Jurkat, Clone E6-1 (cell line): ENCODE measurements around the gene SULT1C2.
"Not testable (repeated sequence)": the region's sequence is repeated elsewhere in the genome, so short reads cannot be mapped to it uniquely, and the experiment has no call there.

Experiments
- DNase-seq: peaks from one replicate; pipeline ENCODE4 v3.0.0-alpha.2; 2011; ENCODE audit warnings: low read depth, low spot score
- H3K4me3 ChIP-seq: 2 replicates; pipeline ENCODE4 v1.5.1; 2011; ENCODE audit warnings: mild to moderate bottlenecking, low read length, control low read depth, moderate library complexity

The SULT1C2 gene

DNA sequence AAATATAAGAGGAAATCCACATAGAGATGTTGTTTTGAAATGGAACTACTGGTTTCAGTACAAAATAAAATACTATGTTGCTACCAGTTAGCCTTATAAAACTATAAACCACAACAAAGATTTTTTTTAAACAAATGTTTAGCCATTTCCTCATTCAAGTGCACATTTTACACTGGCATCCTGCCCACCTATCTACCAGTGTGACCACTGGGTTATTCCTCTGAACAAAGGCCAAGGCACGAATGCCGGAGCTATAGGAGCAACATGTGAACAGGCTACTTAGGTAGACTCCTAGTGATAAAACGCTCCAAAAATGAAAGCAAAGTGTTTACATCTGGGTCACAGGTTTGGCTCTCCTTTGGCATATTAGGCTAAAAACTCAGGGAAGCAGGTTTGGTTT, 57.3 kb downstream of the SULT1C2 start:
- H3K4me3 ChIP-seq = no peak overlapping the region
- DNase-seq = no peak

DNA sequence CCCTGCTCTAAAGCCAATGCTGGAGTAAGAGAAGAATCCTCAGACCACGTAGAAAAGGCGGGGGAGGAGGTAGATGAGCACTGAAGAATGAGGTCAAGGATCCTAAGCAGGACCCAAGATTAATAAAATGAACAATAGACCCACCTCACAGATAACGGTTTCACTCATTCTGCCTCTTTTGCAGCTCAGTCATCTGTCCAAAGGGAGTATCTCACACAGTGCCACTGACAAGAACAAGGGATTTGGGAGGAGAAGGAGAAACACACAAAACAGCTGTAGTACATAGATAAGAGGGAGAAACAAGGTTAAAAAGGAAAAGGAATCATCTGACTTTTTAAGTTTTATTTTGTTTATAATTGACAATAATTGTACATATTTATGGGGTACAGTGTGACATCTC, 58.1 kb downstream of the SULT1C2 start:
- no peak for DNase-seq
- H3K4me3 ChIP-seq = no peak overlapping the region

DNA sequence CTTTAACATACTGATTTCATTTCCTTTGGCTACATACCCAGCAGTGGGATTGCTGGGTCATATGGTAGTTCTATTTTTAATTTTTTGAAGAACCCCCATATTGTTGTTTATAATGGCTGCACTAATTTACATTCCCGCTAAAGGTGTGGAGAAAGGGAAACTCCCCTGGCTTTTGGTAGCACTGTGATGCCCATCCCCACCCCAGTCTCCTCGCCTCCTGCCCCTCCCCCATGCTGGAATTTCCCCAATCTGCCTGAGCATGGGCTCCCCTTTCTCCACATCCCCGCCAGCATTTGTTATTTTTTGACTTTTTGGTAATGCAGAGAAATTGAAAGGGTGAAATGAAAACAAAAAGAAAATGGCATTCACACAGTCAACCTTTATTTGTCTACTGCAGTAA, 59.1 kb downstream of the SULT1C2 start:
- no peak for DNase-seq
- no peak overlapping the region for H3K4me3 ChIP-seq

DNA sequence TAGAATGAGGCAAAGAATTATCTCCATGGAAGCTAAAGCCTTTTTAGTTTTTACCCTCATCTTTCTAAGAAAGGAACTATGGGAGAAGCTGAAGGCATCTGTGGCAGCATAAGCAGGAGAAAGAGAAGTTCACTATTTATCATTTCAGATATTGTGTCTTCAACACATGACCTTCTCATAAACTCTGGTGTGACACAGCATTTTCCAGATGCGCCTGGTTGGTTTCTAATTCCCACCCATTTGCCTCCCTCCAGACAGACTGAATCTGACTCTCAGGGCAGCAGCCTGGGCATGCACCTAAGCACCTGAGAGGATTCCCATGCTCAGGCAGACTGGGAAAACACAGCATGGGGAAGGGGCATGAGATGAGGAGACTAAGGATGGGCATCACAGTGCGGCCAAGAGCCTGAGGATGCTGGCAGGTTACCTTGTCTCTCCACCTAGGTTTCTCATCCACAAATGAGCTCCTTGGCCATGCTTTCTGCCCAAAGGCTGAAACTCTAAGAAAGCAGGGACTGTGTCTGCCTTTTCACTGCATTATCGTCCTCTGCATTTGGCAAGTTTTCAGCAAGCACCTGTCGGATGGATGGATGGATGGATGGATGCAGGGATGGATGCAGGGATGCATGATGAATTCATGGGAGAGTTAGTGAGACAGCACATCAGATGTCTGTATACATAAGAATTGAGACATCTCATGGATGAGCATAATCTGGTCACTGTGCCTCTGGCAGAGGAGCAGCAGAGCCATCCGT, 60.3 kb downstream of the SULT1C2 start:
- no peak for DNase-seq
- no peak overlapping the region for H3K4me3 ChIP-seq

DNA sequence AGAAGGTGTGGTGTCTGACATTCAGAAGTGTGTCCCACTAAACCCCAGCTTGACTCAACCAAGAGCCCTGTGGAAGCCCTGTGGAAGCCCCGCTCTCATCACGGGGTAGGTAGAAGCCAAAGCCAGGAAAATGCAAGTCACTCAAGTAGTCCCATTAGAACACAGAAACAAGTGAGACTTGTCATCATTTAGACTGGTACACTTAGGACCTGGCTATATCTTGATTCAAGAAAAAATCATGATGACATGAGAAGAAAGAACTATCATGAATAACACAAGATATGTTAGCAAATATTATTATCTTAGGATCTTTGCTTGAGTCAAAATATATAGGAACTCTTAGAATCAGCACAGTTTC, 60.9 kb downstream of the SULT1C2 start:
- DNase-seq = no peak
- no peak overlapping the region for H3K4me3 ChIP-seq

DNA sequence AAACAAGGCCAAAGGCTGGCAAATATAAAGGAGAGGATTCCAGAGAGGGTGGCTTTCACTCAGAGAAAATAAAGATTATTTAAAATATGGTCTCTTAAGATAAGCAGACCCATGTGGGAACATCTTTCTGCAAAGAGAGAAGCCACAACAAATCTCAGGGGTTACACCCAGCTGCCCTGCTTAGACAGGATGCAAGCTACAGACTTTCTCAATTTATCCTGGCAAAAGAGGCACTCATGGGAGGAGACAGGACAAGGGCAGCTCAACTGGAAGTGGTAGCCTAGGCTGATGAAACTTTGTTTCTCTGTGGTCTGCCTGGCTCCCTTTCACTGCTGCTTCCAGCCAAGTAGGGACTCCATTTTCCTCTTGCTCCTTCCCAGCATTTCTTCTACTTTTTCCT, 63.2 kb downstream of the SULT1C2 start:
- no peak overlapping the region for H3K4me3 ChIP-seq
- DNase-seq = no peak

DNA sequence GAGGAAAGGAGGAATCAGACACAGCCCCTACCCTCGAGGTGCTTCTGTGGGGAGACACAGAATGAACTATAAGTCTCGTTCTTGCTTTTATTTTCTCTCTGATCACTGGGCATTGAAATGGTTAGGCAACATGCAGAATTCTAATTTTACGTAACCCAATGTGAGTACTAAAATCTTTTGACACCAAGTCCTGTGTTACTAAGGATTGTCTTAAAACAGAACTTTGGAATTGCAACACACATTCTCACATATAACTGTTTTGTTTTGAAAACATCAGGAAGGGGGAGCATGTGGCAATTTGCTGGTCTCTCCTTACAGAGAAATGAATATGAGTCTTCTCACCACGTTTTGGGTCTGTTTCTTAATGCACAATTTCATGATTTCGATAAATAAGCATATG, 65.4 kb downstream of the SULT1C2 start:
- DNase-seq = no peak
- H3K4me3 ChIP-seq = no peak overlapping the region

DNA sequence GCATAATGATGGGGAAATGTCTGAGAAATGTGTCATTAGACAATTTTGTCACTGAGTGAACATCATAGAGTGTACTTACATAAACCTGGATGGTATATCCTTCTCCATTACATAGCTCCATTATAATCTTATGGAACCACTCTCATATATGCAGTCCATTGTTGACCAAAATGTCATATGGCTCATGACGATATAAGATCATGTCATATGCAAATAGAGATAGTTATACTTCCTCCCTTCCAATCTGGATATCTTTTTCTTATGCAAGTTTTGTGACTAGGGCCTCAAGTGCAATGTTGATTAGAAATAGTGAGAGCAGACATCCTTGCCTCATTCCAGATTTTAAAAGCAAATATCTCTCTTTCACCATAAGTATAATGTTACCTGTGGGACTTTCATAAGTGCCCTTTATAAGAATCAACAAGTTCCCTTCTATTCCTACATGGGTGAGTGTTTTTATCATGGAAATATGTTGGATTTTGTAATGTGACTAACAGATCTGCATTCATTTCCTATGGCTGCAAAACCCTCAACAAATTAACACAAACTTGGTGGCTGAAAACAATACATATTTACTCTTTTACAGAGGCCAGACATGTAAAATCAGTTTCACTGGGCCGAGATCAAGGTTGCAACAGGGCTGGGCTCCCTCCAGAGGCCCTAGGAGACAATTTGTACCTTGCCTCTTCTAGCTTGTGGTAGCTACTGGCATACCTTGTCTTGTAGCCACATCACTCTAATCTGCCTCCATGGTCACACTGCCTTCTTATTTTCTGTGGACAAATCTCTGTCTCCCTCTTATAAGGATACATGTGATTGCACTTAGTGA, 67.4 kb downstream of the SULT1C2 start:
- DNase-seq = no peak

DNA sequence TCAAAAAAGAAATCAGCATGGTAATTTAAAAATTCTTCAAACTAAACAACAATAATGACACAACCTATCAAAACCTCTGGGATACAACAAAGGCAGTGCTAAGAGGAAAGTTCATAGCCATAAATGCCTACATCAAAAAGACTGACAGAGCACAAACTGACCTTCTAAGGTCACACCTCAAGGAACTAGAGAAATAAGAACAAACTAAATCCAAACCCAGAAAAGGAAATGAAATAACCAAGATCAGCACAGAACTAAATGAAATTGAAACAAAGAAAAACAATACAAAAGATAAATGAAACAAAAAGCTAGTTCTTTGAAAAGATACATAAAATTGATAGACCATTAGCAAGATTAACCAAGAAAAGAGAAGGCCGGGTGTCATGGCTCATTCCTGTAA, 70.6 kb downstream of the SULT1C2 start:
- not testable (repeated sequence) for DNase-seq, H3K4me3 ChIP-seq

More for the DNA sequence above, 67.4 kb downstream of the SULT1C2 start:
- no peak overlapping the region for H3K4me3 ChIP-seq
